GM12801 (cell line): ENCODE measurements around the gene ACTN2.

Source experiments
- TF ChIP-seq, protein P1 (sequence below): IDR thresholded peaks from one replicate; pipeline ENCODE4 v1.5.1; 2011; ENCODE audit warnings: control low read depth; ENCODE audit not compliant: insufficient read length; ENCODE audit errors: extremely low read depth

ACTN2 gene

DNA sequence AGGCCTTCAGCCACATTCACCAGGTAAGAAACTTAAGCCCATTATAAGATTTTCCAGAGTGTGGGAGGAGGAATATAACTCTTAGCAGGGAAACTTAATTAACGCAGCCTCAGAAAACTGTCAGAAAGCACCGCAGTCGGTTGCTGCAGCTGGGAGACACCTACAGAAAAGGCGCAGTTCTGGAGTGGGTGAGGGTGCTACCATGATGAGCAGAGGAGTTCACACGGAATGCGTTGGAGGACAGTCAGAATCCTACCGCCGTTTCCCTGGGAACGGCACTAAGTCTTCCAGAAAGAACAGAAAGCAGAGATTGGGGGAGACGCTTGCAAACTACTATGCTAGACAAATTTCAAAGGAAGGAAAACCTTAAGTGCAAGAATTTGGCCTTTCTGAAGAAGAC lies 6.4 kb downstream of the ACTN2 start:
- TF ChIP-seq, protein P1, sequence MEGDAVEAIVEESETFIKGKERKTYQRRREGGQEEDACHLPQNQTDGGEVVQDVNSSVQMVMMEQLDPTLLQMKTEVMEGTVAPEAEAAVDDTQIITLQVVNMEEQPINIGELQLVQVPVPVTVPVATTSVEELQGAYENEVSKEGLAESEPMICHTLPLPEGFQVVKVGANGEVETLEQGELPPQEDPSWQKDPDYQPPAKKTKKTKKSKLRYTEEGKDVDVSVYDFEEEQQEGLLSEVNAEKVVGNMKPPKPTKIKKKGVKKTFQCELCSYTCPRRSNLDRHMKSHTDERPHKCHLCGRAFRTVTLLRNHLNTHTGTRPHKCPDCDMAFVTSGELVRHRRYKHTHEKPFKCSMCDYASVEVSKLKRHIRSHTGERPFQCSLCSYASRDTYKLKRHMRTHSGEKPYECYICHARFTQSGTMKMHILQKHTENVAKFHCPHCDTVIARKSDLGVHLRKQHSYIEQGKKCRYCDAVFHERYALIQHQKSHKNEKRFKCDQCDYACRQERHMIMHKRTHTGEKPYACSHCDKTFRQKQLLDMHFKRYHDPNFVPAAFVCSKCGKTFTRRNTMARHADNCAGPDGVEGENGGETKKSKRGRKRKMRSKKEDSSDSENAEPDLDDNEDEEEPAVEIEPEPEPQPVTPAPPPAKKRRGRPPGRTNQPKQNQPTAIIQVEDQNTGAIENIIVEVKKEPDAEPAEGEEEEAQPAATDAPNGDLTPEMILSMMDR = no peak

DNA sequence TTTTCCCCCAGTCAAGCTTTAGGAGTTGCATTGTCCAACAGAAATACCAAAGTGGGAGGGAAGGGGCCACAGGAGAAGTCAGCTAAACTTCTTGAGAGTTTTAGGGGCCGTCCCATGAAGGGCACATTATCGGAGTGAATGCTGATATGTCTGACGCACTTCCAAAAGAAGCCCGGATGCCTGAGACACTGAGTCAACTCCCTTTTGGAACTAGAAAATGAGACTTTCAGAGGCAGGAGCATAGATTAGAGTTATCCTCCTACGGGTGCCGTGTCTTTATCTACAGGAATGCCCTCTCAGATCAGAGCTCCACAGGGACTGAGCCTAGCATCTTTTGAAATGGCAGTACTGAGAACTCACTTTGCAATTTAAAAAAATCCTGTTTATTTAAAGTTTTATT lies 13.1 kb downstream of the ACTN2 start:
- TF ChIP-seq, protein P1 = no peak

DNA sequence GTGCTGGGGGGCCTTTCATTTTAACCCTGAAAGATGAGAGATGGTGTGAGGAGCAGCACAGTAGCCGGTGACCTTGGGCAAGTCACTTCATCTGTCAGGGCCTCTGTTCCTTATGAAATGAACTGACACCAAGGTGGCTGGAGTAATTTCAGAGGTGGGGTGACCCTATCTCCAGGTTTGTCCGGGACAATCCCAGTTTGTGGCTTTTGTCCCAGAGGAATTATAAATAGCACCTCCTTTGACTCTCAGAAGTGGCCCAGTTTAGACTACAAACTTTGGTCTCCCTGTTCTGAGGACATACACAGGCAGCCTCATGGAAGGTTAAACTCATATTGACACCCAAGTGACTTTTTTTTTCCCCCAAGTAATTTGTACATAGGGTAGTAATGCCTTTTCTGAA lies 14.6 kb downstream of the ACTN2 start:
- TF ChIP-seq, protein P1 = no peak

DNA sequence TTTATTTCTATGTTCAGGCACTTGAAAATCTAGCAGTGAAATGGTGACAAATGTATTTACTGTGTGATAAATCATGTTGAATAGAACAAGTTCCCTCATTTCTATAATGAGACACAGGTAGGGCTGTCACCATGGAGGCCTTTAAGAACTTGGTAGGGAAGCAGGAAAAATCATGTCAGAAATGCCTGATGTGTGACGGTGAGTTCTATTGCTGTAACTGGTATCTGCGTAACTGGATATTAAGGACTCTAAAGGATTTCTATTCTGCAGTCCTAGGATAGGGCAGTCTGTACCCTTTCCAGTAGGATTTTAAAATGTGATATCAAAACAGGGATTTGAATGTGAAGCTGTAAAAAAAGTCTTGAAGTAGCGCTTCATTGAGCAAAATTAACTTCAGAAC lies 15.5 kb downstream of the ACTN2 start:
- TF ChIP-seq, protein P1 = no peak

DNA sequence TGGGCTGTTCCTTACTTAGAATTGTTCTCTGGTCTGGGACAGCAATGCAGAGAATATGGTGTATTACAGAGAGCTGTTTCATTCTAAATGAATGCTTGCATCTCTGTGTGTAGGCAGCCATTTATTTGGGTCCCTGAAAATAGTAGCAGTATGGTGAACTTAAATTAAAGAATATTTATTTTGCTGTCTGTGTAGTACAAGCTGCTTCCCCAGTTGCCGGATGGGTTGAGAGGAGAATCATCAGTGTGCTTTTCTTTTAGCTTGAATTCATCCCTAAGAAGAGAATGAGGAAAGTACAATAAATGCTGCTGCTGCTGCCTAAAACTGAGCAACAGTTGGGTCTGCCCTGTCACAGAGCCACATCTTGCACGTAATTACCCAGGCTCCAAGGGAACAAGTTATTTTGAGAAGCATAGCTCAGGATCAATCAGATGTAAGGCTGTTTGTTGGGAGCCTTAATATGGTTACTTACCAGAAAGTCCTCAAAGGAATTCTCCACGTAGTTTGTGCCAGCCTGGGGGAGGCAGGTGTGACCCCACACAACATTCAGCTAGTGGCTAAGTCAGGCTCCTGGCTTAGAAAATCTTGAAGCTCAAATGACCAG lies 16.6 kb downstream of the ACTN2 start:
- TF ChIP-seq, protein P1 = no peak

DNA sequence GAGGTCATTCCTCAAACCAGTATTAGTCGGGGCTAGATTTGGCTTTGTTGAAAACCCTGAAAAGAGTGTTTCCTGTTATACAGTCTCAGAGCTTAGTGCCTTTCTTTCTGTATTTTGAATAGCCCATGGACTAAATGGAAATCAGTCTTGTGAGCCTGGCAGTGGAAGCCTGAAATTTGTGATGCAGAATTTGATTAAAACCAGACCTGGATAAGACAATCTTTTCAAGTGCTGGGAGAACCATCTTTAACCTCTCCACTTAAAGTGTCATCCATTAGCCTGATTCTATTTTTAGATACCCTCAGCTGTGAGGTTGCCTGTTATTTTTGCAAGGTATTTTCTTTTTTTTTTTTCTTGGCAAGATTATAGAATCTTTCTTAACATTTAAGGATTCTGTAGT lies 19.5 kb downstream of the ACTN2 start:
- TF ChIP-seq, protein P1 = no peak

DNA sequence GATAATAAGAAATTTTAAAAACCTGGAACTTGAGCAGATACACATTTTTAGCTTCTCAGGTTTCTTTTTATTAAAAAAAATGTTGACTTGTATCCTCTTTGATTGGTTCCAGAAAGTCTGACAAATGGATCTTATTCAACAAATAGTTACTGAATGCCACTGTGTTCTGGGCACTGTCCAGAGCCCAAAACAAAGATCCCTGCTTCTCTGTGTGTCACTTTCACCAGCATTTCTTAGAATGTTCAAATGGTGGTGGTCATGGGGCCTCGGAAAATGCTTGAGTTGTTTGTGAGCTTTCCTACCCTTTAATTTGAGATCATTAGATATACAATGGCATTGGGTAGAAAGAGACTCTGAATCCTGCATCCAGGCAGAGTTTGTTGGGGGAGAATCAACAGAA lies 19.9 kb downstream of the ACTN2 start:
- TF ChIP-seq, protein P1 = no peak

DNA sequence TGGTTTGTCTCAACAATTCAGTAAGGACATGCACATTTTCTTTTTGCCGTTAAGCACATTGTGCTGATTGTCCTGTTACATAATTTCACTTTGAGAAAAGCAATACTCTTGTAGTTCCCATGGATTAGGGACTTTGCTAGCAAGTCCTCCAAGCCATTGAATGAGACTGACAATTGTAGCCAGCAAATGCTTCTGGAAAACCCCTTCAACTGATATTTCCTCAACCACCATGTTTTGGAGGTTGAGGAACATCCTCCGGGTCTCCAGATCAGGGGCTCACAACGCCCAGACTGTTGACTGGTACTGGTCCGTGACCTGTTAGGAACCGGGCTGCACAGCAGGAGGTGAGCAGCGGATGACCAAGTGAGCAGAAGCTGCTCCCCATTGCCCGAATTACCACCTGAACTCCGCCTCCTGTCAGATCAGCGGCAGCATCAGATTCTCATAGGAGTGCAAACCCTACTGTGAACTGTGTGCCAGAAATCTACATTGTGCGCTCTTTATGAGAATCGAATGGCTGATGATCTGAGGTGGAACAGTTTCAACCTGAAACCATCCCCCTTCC lies 24.1 kb downstream of the ACTN2 start:
- TF ChIP-seq, protein P1 = no peak
